Frontal cortex (tissue), 4 donors: ENCODE measurements around the gene PCDHGB2. TPM values are rescaled to one million over a fixed set of nuclear protein-coding genes. Genes with fewer than 3 reads are reported as not detected.
"Not testable (repeated sequence)": the region's sequence is repeated elsewhere in the genome, so short reads cannot be mapped to it uniquely, and the experiment has no call there.

Source experiments
- DNase-seq, 2 donors: peaks; one replicate each; pipeline ENCODE4 v3.0.0; 2012; ENCODE audit warnings: low spot score in 2 of 2
- FAIRE-seq: peaks from 2 replicates; lab custom pipeline; 2012; peaks lifted over from hg19 to GRCh38; lab: Jason Lieb, UNC
- total RNA-seq: library from RNA; depleted of rRNA; stranded (reverse); fragments of >200 nt; gene quantifications from one replicate; pipeline ENCODE4 v1.2.3, GENCODE V29; 2014
- donor health status: control.
- donor health status: control.
- donor health status: control.

The PCDHGB2 gene
- total RNA-seq, 1 donor from 2014 or later: 6.1 TPM

DNA sequence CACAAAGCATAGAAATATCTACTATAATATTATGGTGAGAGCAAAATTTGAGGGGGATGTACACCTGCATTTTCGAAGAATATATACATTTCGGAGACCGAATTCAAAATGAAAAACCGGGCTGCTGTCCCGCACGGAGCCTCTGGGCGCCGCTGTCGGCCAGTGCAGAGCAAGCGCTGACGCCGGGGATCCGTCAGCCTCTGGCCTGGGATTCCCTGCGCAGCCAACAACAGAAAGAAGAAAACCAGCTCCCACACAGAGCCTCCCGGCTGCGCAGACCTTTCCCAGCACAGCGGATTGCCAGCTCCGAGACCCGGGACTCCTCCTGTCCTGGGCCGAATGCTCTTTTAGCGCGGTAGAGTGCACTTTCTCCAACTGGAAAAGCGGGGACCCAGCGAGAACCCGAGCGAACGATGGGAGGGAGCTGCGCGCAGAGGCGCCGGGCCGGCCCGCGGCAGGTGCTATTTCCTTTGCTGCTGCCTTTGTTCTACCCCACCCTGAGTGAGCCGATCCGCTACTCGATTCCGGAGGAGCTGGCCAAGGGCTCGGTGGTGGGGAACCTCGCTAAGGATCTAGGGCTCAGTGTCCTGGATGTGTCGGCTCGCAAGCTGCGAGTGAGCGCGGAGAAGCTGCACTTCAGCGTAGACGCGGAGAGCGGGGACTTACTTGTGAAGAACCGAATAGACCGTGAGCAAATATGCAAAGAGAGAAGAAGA is 48.2 kb downstream of the PCDHGB2 start, which contains the start of gene PCDHGB6:
Gene PCDHGB6, plus strand, starts transcription at position 232 of the 716 bp plus-strand sequence. Its CDS starts 182 bp downstream, at position 414.
- FAIRE-seq, DNase-seq: not testable (repeated sequence)

DNA sequence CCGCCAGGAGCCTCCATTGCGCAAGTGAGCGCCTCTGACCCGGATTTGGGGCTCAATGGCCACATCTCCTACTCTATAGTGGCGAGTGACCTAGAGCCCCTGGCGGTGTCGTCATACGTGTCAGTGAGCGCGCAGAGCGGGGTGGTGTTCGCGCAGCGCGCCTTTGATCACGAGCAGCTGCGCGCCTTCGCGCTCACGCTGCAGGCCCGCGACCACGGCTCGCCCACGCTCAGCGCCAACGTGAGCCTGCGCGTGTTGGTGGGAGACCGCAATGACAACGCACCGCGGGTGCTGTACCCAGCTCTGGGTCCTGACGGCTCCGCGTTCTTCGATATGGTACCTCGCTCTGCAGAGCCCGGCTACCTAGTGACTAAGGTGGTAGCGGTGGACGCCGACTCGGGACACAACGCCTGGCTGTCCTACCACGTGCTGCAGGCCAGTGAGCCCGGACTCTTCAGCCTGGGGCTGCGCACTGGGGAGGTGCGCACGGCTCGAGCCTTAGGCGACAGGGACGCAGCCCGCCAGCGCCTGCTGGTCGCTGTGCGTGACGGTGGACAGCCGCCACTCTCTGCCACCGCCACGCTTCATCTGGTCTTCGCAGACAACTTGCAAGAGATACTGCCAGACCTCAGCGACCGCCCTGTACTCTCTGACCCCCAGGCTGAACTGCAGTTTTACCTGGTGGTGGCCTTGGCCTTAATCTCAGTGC is 50.0 kb downstream of the PCDHGB2 start:
- FAIRE-seq (no peak), DNase-seq (no peak)

DNA sequence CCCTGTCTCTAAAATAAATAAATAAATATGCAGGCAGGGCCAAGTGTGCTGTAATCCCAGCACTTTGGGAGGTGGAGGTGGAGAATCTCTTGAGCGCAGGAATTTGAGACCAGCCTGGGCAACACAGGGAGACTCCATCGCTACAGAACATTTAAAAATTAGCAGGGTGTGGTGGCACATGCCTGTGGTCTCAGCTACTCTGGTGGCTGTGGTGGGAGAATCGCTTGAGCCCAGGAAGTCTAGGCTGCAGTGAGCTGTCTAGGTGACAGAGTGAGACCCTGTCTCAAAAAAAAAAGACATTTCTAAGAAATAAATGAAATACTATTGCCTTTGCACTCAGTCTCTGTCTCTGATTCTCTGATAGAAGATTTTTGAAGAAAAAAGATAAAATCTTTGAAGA is 51.8 kb downstream of the PCDHGB2 start:
- no peak for FAIRE-seq
- no peak for DNase-seq

Other genes starting within 250 kb of the PCDHGB2 start
- 4.5 TPM for gene PCDHB4, start 238.2 kb upstream of the PCDHGB2 start, total RNA-seq
- 7.3 TPM for gene PCDHB5, start 224.8 kb upstream of the PCDHGB2 start, total RNA-seq
- 3.3 TPM for gene PCDHB6, start 209.9 kb upstream of the PCDHGB2 start, total RNA-seq
- gene PCDHB7, start 187.3 kb upstream of the PCDHGB2 start, total RNA-seq: 9.8 TPM
- 7.7 TPM for gene PCDHB8, start 182.2 kb upstream of the PCDHGB2 start, total RNA-seq
- 5.3 TPM for gene PCDHB16, start 177.6 kb upstream of the PCDHGB2 start, total RNA-seq
- 4.9 TPM for gene PCDHB9, start 172.8 kb upstream of the PCDHGB2 start, total RNA-seq
- 13.9 TPM for gene PCDHB10, start 167.6 kb upstream of the PCDHGB2 start, total RNA-seq
- gene PCDHB11, start 160.4 kb upstream of the PCDHGB2 start, total RNA-seq: 13.0 TPM
- gene PCDHB12, start 151.3 kb upstream of the PCDHGB2 start, total RNA-seq: 12.6 TPM
- 6.1 TPM for gene PCDHB13, start 146.1 kb upstream of the PCDHGB2 start, total RNA-seq
- gene PCDHB14, start 136.7 kb upstream of the PCDHGB2 start, total RNA-seq: 12.6 TPM
- 18.3 TPM for gene PCDHB15, start 114.6 kb upstream of the PCDHGB2 start, total RNA-seq
- not detected for gene SLC25A2, start 55.9 kb upstream of the PCDHGB2 start, total RNA-seq
- gene TAF7, start 39.2 kb upstream of the PCDHGB2 start, total RNA-seq: 119 TPM
- gene PCDHGA1, start 29.5 kb upstream of the PCDHGB2 start, total RNA-seq: 3.3 TPM
- gene PCDHGA2, start 21.2 kb upstream of the PCDHGB2 start, total RNA-seq: 4.5 TPM
- gene PCDHGA3, start 16.2 kb upstream of the PCDHGB2 start, total RNA-seq: 4.1 TPM
- gene PCDHGB1, start 9.9 kb upstream of the PCDHGB2 start, total RNA-seq: 6.1 TPM
- 5.7 TPM for gene PCDHGA4, start 5.0 kb upstream of the PCDHGB2 start, total RNA-seq
- 5.7 TPM for gene PCDHGA5, start 4.2 kb downstream of the PCDHGB2 start, total RNA-seq
- gene PCDHGB3, start 10.2 kb downstream of the PCDHGB2 start, total RNA-seq: 8.2 TPM
- gene PCDHGA6, start 13.9 kb downstream of the PCDHGB2 start, total RNA-seq: 9.0 TPM
- 4.9 TPM for gene PCDHGA7, start 22.7 kb downstream of the PCDHGB2 start, total RNA-seq
- gene PCDHGB4, start 27.7 kb downstream of the PCDHGB2 start, total RNA-seq: 8.6 TPM
- gene PCDHGA8, start 32.6 kb downstream of the PCDHGB2 start, total RNA-seq: 5.7 TPM
- 13.0 TPM for gene PCDHGB5, start 38.0 kb downstream of the PCDHGB2 start, total RNA-seq
- 6.9 TPM for gene PCDHGA9, start 42.8 kb downstream of the PCDHGB2 start, total RNA-seq
- gene PCDHGB6, start 48.0 kb downstream of the PCDHGB2 start, total RNA-seq: 9.8 TPM
- gene PCDHGA10, start 53.0 kb downstream of the PCDHGB2 start, total RNA-seq: 9.8 TPM
- 10.6 TPM for gene PCDHGB7, start 57.7 kb downstream of the PCDHGB2 start, total RNA-seq
- gene PCDHGA11, start 61.1 kb downstream of the PCDHGB2 start, total RNA-seq: 10.6 TPM
- 3.7 TPM for gene PCDHGA12, start 70.5 kb downstream of the PCDHGB2 start, total RNA-seq
- 20.8 TPM for gene PCDHGC3, start 116.0 kb downstream of the PCDHGB2 start, total RNA-seq
- 65.2 TPM for gene PCDHGC4, start 125.0 kb downstream of the PCDHGB2 start, total RNA-seq
- 4.9 TPM for gene PCDHGC5, start 129.1 kb downstream of the PCDHGB2 start, total RNA-seq